Activated CD8-positive, alpha-beta memory T cell treated with anti-CD3 and anti-CD28 coated beads for 4 hours (primary cell): ENCODE measurements around the gene LILRB5.
"Not testable (repeated sequence)": the region's sequence is repeated elsewhere in the genome, so short reads cannot be mapped to it uniquely, and the experiment has no call there.

Experiments
- DNase-seq, 2 donors: peaks; one replicate each; pipeline ENCODE4 v3.0.0-alpha.2; 2020; ENCODE audit warnings: low read depth in 2 of 2

The LILRB5 gene

GRCh38 chr19:54211235-54211634, 45.8 kb downstream of the LILRB5 start:
- DNase-seq = no peak

GRCh38 chr19:54209811-54210494, 47.1 kb downstream of the LILRB5 start:
- no peak for DNase-seq

GRCh38 chr19:54209058-54209810, 47.8 kb downstream of the LILRB5 start:
- no peak for DNase-seq

- no peak for DNase-seq
Observed at GRCh38 chr19:54208784-54209057, 48.4 kb downstream of the LILRB5 start.

- no peak for DNase-seq
Observed at GRCh38 chr19:54207983-54208783, 48.9 kb downstream of the LILRB5 start.

GRCh38 chr19:54207676-54207982, 49.4 kb downstream of the LILRB5 start:
- no peak for DNase-seq

- not testable (repeated sequence) for DNase-seq
Observed at GRCh38 chr19:54207193-54207592, 49.9 kb downstream of the LILRB5 start.

- DNase-seq = no peak
Observed at GRCh38 chr19:54206831-54207177, 50.3 kb downstream of the LILRB5 start.

GRCh38 chr19:54206030-54206830, 50.8 kb downstream of the LILRB5 start:
- DNase-seq = no peak

- DNase-seq = no peak
Observed at GRCh38 chr19:54204767-54205468, 52.2 kb downstream of the LILRB5 start.

- no peak for DNase-seq
Observed at GRCh38 chr19:54203151-54203611, 53.9 kb downstream of the LILRB5 start.

GRCh38 chr19:54201980-54202379, 55.1 kb downstream of the LILRB5 start:
- no peak for DNase-seq

- no peak for DNase-seq
Observed at GRCh38 chr19:54201172-54201701, 55.8 kb downstream of the LILRB5 start.
